WTC11 (cell line): ENCODE measurements around the gene SLC6A1. TPM values are rescaled to one million over a fixed set of nuclear protein-coding genes. Genes with fewer than 3 reads are reported as not detected.

ENCODE experiments used
- ATAC-seq: fragments of 200-7000 bp; cut with Tn5 transposase; 2 replicates; pipeline ENCODE4 v1.10.0; 2021; ENCODE audit warnings: mild to moderate bottlenecking, moderate library complexity
- CTCF ChIA-PET: fragments of 300-600 bp; sonication (Branson Sonifier 250); formaldehyde crosslinking; loops from one replicate; lab custom pipeline; 2021; ENCODE audit warnings: antibody characterized with exemption; lab: Charles Lee
- POLR2A ChIA-PET: fragments of 350-600 bp; sonication (Branson Sonifier 250); formaldehyde crosslinking; loops from one replicate; lab custom pipeline; 2021; ENCODE audit warnings: antibody characterized with exemption; lab: Charles Lee
- DNase-seq: peaks from one replicate; pipeline ENCODE4 v3.0.0; 2021; ENCODE audit warnings: low spot score
- H3K27ac Mint-ChIP-seq: 2 replicates; pipeline ENCODE4 v1.8.0; 2021; ENCODE audit warnings: mixed read lengths
- H3K27me3 Mint-ChIP-seq: 2 replicates; pipeline ENCODE4 v1.8.0; 2021; ENCODE audit warnings: low read depth, mild to moderate bottlenecking, moderate library complexity, mixed read lengths
- H3K36me3 Mint-ChIP-seq: 2 replicates; pipeline ENCODE4 v1.8.0; 2021; ENCODE audit warnings: mixed read lengths
- H3K4me1 Mint-ChIP-seq: 2 replicates; pipeline ENCODE4 v1.8.0; 2022; ENCODE audit warnings: mixed read lengths
- H3K4me3 Mint-ChIP-seq: 2 replicates; pipeline ENCODE4 v1.8.0; 2021; ENCODE audit warnings: mild to moderate bottlenecking, moderate library complexity, mixed read lengths
- H3K9me3 Mint-ChIP-seq: 2 replicates; pipeline ENCODE4 v1.8.0; 2021; ENCODE audit warnings: mixed read lengths
- EMX1 ChIP-seq: fragments of 250-450 bp; sonication (Bioruptor Pico); IDR thresholded peaks from 2 replicates; pipeline ENCODE4 v1.8.0; 2021; ENCODE audit warnings: mild to moderate bottlenecking
- GRHL2 ChIP-seq: fragments of 250-450 bp; sonication (Bioruptor Pico); IDR thresholded peaks from 2 replicates; pipeline ENCODE4 v1.8.0; 2022; ENCODE audit warnings: mild to moderate bottlenecking, moderate library complexity; ENCODE audit not compliant: insufficient replicate concordance, severe bottlenecking
- JAZF1 ChIP-seq: fragments of 250-450 bp; sonication (Bioruptor Pico); IDR thresholded peaks from 2 replicates; pipeline ENCODE4 v1.9.0; 2021; ENCODE audit warnings: moderate library complexity, mild to moderate bottlenecking, inconsistent platforms
- RELA ChIP-seq: sonication (generic); formaldehyde crosslinking; IDR thresholded peaks from 2 replicates; pipeline ENCODE4 v1.8.1; 2022; ENCODE audit warnings: missing genetic modification reagents, mild to moderate bottlenecking, borderline replicate concordance
- SMAD3 ChIP-seq: sonication (generic); formaldehyde crosslinking; IDR thresholded peaks from 2 replicates; pipeline ENCODE4 v1.8.0; 2022; ENCODE audit warnings: missing genetic modification reagents, mild to moderate bottlenecking, borderline replicate concordance
- ZNF121 ChIP-seq: sonication (generic); formaldehyde crosslinking; IDR thresholded peaks from 2 replicates; pipeline ENCODE4 v1.8.0; 2023; ENCODE audit warnings: missing genetic modification reagents
- ZNF219 ChIP-seq: sonication (generic); formaldehyde crosslinking; IDR thresholded peaks from 2 replicates; pipeline ENCODE4 v1.8.0; 2023; ENCODE audit warnings: missing genetic modification reagents, mild to moderate bottlenecking, borderline replicate concordance
- ZNF423 ChIP-seq: fragments of 250-450 bp; sonication (Bioruptor Pico); IDR thresholded peaks from 2 replicates; pipeline ENCODE4 v2.1.2; 2022; ENCODE audit warnings: mild to moderate bottlenecking, moderate library complexity
- total RNA-seq: library from RNA; stranded (reverse); gene quantifications from 3 replicates; pipeline ENCODE4 v1.2.3, GENCODE V29; 2021
- TF ChIP-seq, protein P1 (sequence below): fragments of 250-450 bp; sonication (Bioruptor Pico); IDR thresholded peaks from 2 replicates; pipeline ENCODE4 v1.9.0; 2021; ENCODE audit warnings: mild to moderate bottlenecking
- TF ChIP-seq, protein P2 (sequence below): fragments of 250-450 bp; sonication (Bioruptor Pico); IDR thresholded peaks from 2 replicates; pipeline ENCODE4 v2.1.2; 2022; ENCODE audit warnings: mild to moderate bottlenecking, moderate library complexity
- TF ChIP-seq, protein P3 (sequence below): sonication (generic); formaldehyde crosslinking; IDR thresholded peaks from 2 replicates; pipeline ENCODE4 v1.8.1; 2023; ENCODE audit warnings: mild to moderate bottlenecking, missing genetic modification reagents, borderline replicate concordance
- TF ChIP-seq, protein P4 (sequence below): sonication (generic); formaldehyde crosslinking; IDR thresholded peaks from 2 replicates; pipeline ENCODE4 v1.8.1; 2023; ENCODE audit warnings: mild to moderate bottlenecking, missing genetic modification reagents
- TF ChIP-seq, protein P5 (sequence below): sonication (generic); formaldehyde crosslinking; IDR thresholded peaks from 2 replicates; pipeline ENCODE4 v1.8.0; 2022; ENCODE audit warnings: mild to moderate bottlenecking, missing genetic modification reagents
- TF ChIP-seq, protein P6 (sequence below): sonication (generic); formaldehyde crosslinking; IDR thresholded peaks from 2 replicates; pipeline ENCODE4 v1.8.0; 2022; ENCODE audit warnings: missing genetic modification reagents
- TF ChIP-seq, protein P7 (sequence below): sonication (generic); formaldehyde crosslinking; conservative IDR thresholded peaks from 2 replicates; pipeline ENCODE4 v1.8.1; 2022; ENCODE audit warnings: mild to moderate bottlenecking, missing genetic modification reagents

SLC6A1 gene
- total RNA-seq, 1 experiment from 2014 or later, result 0.72 TPM

DNA sequence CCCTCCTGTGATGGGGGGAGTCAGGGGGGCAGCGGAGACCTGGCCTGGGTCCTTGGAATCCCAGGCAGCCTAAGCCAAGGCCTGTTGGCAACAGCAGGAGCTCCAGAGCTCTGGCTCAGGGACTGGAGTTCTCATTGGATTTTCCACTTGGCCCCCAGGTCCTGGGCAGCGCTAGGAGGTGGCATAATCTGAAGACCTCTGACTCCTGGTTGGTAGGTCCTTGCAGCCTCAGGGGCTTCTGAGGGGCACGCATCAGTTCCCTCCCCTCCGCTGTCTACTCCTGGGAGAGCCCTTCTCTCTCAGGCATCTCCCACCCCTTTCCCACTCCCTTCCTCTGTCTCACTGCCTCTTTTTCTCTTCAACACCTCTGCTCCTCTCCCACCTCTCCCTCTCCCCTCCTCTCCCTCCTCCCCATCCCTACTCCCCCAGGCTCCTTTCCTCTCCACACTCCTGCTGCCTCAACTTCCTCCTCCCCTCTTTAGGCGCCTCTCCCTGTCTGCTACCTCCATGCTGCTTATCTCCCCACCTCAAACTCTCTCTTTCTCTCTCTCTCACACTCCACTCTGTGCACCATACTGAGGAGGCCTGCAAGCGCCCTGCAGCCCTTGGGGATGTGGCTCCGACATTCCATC lies 41.1 kb upstream of the SLC6A1 start (continued):
- TF ChIP-seq, protein P1, sequence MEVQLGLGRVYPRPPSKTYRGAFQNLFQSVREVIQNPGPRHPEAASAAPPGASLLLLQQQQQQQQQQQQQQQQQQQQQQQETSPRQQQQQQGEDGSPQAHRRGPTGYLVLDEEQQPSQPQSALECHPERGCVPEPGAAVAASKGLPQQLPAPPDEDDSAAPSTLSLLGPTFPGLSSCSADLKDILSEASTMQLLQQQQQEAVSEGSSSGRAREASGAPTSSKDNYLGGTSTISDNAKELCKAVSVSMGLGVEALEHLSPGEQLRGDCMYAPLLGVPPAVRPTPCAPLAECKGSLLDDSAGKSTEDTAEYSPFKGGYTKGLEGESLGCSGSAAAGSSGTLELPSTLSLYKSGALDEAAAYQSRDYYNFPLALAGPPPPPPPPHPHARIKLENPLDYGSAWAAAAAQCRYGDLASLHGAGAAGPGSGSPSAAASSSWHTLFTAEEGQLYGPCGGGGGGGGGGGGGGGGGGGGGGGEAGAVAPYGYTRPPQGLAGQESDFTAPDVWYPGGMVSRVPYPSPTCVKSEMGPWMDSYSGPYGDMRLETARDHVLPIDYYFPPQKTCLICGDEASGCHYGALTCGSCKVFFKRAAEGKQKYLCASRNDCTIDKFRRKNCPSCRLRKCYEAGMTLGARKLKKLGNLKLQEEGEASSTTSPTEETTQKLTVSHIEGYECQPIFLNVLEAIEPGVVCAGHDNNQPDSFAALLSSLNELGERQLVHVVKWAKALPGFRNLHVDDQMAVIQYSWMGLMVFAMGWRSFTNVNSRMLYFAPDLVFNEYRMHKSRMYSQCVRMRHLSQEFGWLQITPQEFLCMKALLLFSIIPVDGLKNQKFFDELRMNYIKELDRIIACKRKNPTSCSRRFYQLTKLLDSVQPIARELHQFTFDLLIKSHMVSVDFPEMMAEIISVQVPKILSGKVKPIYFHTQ (CRISPR knock-in tag), result no peak
- TF ChIP-seq GRHL2 (CRISPR knock-in tag) (no peak), ZNF121 (CRISPR knock-in tag) (no peak), ZNF219 (CRISPR knock-in tag) (no peak)
- TF ChIP-seq, protein P2, sequence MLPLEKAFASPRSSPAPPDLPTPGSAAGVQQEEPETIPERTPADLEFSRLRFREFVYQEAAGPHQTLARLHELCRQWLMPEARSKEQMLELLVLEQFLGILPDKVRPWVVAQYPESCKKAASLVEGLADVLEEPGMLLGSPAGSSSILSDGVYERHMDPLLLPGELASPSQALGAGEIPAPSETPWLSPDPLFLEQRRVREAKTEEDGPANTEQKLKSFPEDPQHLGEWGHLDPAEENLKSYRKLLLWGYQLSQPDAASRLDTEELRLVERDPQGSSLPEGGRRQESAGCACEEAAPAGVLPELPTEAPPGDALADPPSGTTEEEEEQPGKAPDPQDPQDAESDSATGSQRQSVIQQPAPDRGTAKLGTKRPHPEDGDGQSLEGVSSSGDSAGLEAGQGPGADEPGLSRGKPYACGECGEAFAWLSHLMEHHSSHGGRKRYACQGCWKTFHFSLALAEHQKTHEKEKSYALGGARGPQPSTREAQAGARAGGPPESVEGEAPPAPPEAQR, result no peak
- TF ChIP-seq, protein P3, sequence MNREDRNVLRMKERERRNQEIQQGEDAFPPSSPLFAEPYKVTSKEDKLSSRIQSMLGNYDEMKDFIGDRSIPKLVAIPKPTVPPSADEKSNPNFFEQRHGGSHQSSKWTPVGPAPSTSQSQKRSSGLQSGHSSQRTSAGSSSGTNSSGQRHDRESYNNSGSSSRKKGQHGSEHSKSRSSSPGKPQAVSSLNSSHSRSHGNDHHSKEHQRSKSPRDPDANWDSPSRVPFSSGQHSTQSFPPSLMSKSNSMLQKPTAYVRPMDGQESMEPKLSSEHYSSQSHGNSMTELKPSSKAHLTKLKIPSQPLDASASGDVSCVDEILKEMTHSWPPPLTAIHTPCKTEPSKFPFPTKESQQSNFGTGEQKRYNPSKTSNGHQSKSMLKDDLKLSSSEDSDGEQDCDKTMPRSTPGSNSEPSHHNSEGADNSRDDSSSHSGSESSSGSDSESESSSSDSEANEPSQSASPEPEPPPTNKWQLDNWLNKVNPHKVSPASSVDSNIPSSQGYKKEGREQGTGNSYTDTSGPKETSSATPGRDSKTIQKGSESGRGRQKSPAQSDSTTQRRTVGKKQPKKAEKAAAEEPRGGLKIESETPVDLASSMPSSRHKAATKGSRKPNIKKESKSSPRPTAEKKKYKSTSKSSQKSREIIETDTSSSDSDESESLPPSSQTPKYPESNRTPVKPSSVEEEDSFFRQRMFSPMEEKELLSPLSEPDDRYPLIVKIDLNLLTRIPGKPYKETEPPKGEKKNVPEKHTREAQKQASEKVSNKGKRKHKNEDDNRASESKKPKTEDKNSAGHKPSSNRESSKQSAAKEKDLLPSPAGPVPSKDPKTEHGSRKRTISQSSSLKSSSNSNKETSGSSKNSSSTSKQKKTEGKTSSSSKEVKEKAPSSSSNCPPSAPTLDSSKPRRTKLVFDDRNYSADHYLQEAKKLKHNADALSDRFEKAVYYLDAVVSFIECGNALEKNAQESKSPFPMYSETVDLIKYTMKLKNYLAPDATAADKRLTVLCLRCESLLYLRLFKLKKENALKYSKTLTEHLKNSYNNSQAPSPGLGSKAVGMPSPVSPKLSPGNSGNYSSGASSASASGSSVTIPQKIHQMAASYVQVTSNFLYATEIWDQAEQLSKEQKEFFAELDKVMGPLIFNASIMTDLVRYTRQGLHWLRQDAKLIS (CRISPR knock-in tag), result no peak
- TF ChIP-seq, protein P4, sequence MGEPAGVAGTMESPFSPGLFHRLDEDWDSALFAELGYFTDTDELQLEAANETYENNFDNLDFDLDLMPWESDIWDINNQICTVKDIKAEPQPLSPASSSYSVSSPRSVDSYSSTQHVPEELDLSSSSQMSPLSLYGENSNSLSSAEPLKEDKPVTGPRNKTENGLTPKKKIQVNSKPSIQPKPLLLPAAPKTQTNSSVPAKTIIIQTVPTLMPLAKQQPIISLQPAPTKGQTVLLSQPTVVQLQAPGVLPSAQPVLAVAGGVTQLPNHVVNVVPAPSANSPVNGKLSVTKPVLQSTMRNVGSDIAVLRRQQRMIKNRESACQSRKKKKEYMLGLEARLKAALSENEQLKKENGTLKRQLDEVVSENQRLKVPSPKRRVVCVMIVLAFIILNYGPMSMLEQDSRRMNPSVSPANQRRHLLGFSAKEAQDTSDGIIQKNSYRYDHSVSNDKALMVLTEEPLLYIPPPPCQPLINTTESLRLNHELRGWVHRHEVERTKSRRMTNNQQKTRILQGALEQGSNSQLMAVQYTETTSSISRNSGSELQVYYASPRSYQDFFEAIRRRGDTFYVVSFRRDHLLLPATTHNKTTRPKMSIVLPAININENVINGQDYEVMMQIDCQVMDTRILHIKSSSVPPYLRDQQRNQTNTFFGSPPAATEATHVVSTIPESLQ (CRISPR knock-in tag), result no peak

DNA sequence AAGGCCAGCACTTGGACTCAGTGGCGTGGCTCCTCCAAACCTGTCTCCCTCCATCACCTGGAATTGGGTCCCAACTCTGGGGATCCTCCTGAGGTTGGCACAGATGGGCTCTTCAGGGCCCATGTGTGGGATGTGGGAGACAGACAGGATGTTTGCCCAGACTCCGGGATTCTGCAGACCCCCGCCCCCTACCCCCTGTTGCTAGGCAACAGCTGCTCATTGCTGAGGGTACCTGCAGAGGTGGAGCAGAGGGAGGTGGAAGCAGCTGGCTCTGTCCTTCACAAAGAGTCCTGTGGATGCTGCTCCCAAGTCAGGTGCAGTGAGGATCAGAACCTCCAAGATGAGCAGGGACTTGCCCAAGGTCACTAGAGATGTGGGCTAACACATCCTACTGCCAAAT lies 40.0 kb upstream of the SLC6A1 start:
- Mint-ChIP-seq H3K27me3 (no peaks in the 10 kb centered on the region; the same call in 1 of the 2 replicates), H3K4me3 (no peak overlapping the region), H3K36me3 (no peaks in the 10 kb centered on the region), H3K27ac (no peak overlapping the region), H3K9me3 (no peaks in the 10 kb centered on the region), H3K4me1 (no peaks in the 10 kb centered on the region)
- POLR2A ChIA-PET, result no interaction called here
- CTCF ChIA-PET, result interaction anchor here (3.2 kb wide), 1 partner anchor 10 kb away, joined by 13 read pairs; no protein-coding TSS in a partner anchor
- TF ChIP-seq, protein P5, sequence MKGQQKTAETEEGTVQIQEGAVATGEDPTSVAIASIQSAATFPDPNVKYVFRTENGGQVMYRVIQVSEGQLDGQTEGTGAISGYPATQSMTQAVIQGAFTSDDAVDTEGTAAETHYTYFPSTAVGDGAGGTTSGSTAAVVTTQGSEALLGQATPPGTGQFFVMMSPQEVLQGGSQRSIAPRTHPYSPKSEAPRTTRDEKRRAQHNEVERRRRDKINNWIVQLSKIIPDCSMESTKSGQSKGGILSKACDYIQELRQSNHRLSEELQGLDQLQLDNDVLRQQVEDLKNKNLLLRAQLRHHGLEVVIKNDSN (CRISPR knock-in tag), result no peak
- no peak for TF ChIP-seq GRHL2 (CRISPR knock-in tag)
- ATAC-seq (no peak), DNase-seq (no peak)

DNA sequence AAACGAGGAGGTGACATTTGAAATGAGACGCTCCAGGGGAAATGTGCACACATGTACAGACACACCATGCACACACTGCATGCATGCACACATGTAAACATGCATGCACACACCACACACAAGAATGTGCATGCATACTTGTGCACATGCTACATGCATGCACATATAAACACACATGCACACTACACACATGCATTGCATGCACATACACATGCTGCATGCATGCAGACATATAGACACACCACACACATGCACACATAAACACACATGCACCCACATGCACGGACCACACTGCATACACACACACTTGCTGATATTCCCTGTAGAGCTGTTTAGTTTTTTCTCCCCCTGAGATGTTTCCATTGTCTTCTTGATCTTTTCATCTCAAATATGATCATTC lies 37.8 kb upstream of the SLC6A1 start:
- ChIA-PET CTCF (interaction anchor here (2.1 to 3.2 kb wide), 2 partner anchors 13 to 106 kb away, joined by 13 to 15 read pairs; no protein-coding TSS in a partner anchor), POLR2A (no interaction called here)
- DNase-seq, result no peak
- Mint-ChIP-seq H3K9me3 (no peaks in the 10 kb centered on the region), H3K27me3 (no peaks in the 10 kb centered on the region), H3K4me1 (no peaks in the 10 kb centered on the region), H3K4me3 (no peak overlapping the region), H3K27ac (no peak overlapping the region), H3K36me3 (no peaks in the 10 kb centered on the region)
- ATAC-seq, result no peak
- no peak for TF ChIP-seq JAZF1 (CRISPR knock-in tag)
- no peak for TF ChIP-seq ZNF423 (CRISPR knock-in tag)
- no peak for TF ChIP-seq ZNF121 (CRISPR knock-in tag)
- TF ChIP-seq RELA (CRISPR knock-in tag), result no peak
- no peak for TF ChIP-seq SMAD3 (CRISPR knock-in tag)
- no peak for TF ChIP-seq EMX1 (CRISPR knock-in tag)
- TF ChIP-seq, protein P6, sequence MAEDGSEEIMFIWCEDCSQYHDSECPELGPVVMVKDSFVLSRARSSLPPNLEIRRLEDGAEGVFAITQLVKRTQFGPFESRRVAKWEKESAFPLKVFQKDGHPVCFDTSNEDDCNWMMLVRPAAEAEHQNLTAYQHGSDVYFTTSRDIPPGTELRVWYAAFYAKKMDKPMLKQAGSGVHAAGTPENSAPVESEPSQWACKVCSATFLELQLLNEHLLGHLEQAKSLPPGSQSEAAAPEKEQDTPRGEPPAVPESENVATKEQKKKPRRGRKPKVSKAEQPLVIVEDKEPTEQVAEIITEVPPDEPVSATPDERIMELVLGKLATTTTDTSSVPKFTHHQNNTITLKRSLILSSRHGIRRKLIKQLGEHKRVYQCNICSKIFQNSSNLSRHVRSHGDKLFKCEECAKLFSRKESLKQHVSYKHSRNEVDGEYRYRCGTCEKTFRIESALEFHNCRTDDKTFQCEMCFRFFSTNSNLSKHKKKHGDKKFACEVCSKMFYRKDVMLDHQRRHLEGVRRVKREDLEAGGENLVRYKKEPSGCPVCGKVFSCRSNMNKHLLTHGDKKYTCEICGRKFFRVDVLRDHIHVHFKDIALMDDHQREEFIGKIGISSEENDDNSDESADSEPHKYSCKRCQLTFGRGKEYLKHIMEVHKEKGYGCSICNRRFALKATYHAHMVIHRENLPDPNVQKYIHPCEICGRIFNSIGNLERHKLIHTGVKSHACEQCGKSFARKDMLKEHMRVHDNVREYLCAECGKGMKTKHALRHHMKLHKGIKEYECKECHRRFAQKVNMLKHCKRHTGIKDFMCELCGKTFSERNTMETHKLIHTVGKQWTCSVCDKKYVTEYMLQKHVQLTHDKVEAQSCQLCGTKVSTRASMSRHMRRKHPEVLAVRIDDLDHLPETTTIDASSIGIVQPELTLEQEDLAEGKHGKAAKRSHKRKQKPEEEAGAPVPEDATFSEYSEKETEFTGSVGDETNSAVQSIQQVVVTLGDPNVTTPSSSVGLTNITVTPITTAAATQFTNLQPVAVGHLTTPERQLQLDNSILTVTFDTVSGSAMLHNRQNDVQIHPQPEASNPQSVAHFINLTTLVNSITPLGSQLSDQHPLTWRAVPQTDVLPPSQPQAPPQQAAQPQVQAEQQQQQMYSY (CRISPR knock-in tag), result no peak
- TF ChIP-seq, protein P7, sequence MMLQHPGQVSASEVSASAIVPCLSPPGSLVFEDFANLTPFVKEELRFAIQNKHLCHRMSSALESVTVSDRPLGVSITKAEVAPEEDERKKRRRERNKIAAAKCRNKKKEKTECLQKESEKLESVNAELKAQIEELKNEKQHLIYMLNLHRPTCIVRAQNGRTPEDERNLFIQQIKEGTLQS (CRISPR knock-in tag), result no peak
